Stimulated activated CD4-positive, alpha-beta T cell treated with anti-CD3 and anti-CD28 coated beads, Interleukin-4, amount 100 ng/mL, for 24 hours (primary cell): Measurements from ENCODE around the gene SLC35D2.
"Not testable (repeated sequence)": the region's sequence is repeated elsewhere in the genome, so short reads cannot be mapped to it uniquely, and the experiment has no call there.

Source experiments
- DNase-seq: peaks from one replicate; pipeline ENCODE4 v3.0.0-alpha.2; 2020

Gene SLC35D2

DNA sequence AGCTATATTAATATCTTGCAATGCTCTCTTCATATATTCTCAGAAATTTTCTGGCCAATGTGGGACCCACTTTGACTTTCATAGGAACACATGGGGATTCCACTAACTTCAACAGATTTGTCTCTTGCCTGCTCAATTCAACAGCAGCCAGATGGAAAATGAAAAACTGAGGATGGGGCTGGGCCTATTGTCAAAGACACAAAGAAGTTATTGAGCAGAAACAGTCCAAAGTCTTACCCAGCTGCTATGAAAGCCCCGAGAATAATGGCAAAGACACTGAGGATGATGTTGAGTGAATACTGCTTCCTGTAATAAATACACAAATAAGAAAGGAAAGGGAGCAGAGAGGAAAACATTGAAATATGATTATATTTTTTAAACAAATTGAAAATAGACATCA lies 32.6 kb downstream of the SLC35D2 start:
- no peak for DNase-seq

DNA sequence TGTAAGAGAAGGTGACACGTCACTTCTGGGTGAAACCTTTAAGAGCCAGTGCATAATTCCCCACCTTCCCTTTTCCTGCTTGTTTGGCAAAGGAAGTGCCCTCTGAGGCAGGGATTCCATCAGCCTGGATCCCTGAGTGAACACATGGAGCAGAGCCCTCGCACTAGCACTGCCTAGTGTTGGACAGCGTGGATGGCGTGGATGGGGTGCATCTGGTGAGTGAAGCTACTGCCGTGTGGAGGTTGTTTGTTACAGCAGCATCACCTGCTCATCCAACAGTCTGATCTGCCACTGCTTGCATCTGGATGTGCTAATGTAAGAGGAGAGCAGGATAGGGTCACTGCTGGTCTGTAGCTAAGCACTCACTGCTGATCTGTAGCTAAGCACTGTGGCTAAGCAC lies 35.2 kb downstream of the SLC35D2 start:
- no peak for DNase-seq

DNA sequence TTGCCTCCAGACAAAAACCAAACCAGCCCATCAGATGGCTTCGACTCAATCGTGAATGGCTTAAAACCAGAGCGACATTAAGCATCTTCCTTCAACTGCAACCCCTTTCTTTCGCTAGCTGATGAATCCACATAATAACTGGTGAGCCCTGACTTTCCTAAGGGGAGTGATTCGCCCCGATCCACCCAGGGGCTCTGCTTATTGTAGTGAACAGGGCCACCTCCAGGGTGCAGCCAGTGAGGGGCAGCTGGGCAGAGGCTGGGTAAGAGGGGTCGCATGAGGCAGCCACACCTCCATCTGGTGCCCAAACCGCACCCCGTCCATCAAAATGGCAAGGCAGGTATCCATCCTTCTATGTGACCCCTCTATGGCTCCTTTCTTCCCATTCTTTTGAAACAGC lies 38.0 kb downstream of the SLC35D2 start:
- DNase-seq, result no peak

DNA sequence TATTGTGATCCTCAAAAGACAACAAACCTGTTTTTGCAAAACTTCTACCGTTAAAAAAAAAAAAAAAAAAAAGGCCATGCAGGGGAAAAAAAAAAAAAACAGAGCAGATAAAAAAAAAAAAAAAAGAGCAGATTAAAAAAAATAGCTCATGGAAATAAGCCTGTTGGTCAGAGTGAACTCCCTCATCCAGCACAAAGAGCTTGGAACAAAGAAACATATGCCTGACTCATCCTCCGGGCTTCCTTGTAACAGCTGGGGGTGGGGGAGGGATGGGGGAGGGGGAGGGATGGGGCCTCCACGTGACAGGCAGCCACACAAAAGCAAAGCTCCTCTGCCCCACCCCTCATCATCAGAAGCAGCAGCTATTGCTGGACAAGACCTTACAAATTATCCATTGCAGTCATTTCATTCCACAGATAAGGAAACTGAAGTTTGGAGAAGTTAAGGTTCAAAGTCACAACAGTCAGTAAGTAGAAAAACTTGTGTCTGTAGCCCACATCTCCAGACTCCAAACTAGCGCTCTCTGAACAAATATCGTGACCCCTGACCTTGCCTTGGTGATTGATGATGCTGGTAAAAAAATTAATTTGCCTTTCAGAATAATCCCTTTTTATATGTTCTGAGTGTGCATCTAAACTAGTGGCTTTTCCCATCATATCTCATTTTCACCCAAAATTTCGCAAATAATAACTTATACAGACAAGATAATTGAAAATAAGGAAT lies 38.9 kb downstream of the SLC35D2 start:
- DNase-seq, result no peak

DNA sequence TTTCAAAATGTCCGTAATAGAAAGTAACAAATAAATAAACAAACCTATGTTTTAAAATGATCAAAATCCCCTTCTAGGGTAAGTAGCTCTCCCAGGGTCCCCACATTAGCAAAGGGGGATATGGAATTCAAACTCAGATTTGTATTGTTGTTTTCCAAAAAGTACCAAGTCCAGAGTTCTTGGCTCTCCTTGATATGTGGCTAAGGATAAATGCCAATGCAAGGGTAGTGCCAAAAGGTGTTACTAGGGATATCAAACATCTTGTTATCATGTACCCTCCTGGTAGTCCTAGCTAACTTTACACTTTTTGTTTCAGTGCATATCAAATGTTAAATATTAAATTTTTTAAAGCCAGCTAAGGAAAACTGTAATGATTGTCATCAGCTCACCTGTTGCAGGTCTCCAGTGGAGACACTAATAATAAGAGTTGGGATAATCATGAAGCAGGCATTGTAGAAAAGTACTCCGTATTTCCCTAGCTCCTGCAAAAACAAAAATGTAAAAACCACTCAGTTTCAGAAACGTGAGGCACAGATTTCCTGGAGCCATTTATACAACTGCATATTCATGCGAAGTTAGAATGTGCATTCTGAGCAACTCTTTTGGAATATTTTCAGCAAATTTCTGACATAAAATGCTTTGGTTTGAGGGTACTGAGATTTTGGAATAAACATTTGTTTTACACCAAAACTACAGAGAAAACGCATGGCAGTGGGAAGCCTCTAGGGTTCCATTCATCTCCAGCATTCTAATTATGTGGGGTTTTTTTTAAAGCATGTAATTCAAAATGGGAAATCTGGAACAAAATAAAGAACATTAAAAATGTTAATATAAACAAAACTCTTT lies 39.8 kb downstream of the SLC35D2 start:
- DNase-seq, result no peak

DNA sequence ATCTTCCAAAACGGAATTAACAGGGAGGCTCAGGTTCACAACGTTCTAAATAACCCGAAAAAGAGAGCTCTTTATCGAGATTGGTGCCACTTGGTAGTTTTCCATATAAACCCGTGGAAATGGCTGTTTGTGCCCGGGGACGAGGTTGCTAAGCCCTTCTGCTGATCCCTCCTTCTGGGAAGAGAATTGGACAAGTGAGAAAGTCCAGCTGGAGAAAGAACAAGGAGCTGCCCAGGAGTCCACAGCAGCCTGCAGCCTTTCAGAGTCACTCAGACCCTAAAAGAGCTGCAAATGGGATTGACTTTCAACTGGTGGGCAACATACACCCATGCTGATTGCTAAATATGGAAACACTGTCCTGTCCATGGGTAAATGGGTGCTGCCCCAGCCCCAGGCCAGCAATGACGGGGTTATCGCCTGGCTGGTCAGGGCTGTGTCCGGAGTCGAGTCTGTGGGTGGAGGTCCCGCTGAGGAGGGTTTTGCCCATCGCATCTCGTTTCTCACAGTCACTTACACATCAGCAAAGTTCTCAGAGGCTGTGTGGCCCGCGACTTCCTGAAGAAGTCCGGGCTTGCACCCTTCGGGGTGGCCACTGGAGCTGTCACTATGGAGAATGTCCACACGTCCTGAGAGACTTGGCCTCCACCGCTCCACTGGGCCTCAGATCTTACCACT lies 40.8 kb downstream of the SLC35D2 start:
- DNase-seq, result no peak

DNA sequence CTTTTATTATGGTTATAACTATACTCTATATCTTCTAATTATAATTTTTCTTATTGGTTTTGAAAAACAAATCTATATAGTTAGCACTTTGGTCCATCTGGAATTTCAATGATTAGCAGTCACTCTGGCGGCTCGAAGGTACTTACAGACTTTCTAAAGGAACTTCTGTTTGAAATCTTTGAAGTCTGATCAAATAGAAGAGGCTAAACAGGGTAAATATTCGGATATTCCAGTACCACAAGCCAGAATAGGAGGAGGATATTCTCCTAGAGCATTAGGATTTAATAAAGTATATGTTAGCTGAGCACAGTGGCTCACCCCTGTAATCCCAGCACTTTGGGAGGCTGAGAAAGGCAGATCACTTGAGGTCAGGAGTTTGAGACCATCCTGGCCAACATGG lies 42.8 kb downstream of the SLC35D2 start:
- no peak for DNase-seq

DNA sequence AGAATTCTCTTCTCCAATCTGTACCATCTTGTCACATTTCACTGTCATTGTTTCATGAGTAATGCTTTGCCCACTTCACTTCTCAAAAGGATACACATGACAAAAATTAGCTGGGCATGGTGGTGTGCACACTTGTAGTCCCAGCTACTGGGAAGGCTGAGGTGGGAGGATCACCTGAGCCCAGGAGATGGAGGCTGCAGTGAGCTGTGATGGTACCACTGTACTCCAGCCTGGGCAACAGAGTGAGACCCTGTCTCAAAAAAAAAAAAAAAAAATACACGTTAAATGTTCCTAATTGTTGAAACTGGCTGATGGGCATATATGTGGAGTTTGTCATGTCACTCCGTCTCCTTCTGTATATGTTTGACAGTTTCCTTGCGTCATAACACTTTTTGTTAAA lies 45.2 kb downstream of the SLC35D2 start:
- no peak for DNase-seq

DNA sequence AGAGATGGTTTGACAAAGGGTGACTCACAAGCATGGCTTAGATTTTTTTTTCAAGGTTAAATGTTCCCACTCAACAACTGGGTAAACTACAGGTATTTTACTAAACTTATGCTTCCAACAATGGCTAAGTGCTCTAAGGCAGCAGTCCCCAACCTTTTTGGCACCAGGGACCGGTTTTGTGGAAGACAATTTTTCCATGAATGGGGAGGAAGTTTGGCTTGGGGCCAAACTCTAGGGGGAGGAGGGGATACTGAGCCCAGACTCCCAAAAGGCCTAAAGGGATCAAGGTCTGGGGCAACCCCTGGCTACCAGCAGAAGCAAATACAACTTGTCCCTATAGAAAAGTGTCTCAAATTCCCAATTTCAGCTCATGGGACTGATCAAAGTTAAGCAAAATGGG lies 49.6 kb downstream of the SLC35D2 start:
- DNase-seq, result no peak

DNA sequence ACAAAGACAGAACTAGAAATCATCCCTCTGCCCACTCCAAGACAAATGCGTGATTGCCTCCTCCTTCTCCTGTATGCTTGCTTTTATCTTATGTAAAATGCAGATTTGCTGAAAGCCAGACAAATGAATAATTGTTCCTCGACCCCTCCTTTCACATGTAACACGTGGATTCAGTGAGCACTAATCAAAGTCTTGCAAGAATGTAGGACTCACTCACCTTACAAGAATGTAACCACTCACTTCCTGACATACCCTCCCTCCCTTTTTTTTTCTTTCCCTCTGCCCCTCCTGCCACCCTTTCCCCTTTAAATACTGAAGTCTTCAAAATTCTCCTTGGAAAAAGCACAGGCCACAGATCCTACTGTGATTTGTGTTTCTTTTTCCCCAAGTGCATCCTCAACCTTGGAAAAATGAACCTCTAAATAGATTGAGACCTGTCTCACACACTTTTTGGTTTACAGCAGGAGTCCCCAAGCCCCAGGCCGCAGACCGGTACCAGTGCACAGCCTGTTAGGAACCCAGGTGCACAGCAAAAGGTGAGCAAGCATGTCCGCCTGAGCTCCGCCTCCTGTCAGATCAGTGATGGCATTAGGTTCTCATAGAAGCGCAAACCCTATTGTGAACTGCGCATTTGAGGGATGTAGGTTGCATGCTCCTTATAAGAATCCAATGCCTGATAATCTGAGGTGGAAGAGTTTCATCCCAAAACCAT lies 52.1 kb downstream of the SLC35D2 start:
- DNase-seq, result no peak

DNA sequence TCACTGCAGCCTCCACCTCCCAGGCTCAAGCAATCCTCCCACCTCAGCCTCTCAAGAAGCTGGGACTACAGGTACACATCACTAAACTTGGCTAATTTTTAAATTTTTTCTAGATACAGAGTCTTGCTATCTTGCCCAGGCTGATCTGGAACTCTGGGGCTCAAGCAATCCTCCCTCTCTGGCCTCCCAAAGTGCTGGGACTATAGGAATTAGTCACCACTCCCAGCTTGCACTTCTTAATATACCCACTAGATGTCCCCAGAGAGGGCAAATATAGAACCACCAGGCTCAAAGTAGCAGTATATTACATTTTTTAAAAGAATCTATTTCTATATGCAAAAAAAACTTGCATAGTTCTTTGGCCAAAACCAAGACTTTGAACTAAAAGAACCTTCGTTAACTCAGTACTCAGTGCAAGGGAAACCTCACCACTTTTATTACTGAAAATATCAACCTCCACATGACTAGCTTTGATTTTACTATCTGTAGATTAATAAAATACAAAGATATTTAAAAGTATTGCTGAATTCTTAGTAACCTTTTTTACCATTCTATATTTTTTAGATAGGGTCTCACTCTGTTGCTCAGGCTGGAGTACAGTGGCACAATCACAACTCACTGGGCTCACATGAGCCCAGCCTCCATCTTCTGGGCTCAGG lies 55.7 kb downstream of the SLC35D2 start:
- peak; percentile 60 for DNase-seq

DNA sequence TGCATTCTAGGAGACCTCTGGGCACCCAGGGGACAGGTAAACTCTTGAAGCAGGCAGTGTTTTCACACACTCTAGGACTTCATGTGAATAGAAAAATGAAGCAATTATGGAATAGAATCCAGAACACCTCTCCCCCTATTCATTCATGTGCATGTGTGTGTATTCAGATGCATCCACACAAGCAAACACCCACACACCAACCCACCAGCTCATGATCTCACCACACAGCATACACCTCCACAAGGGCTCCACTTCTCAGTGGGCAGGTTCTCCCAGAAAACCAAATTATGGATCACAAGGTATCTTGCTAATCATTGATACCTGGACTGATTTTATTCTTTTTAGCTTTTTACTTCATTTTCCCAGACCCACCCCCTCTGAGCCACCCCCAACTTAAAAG lies 60.3 kb downstream of the SLC35D2 start:
- DNase-seq, result no peak

DNA sequence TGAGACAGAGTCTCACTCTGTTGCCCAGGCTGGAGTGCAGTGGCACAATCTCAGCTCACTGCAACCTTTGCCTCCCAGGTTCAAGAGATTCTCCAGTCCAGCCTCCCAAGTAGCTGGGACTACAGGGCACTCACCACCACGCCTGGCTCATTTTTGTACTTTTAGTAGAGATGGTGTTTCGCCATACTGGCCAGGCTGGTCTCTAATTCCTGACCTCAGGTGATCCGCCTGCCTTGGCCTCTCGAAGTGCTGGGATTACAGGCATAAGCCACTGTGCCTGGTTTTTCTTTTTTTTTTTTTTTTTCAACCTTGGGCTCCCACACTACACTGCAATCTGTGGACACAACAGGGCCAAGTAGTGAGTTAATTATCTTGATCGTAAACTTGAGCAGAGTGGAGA lies 60.8 kb downstream of the SLC35D2 start:
- DNase-seq, result not testable (repeated sequence)

DNA sequence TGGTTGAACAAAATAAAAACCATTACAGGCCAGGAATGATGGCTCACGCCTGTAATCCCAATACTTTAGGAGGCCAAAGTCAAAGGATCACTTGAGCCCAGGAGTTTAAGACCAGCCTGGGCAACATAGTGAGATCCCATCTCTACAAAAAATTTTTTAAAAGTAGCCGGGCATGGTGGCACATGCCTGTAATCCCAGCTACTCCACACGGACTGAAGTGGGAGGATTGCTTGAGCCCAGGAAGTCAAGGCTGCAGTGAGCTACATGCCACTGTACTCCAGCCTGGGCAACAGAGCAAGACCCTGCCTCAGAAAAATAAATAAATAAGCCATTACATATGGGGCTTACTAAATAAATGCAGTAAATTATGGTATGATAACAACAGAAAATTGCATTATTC lies 61.3 kb downstream of the SLC35D2 start:
- not testable (repeated sequence) for DNase-seq

DNA sequence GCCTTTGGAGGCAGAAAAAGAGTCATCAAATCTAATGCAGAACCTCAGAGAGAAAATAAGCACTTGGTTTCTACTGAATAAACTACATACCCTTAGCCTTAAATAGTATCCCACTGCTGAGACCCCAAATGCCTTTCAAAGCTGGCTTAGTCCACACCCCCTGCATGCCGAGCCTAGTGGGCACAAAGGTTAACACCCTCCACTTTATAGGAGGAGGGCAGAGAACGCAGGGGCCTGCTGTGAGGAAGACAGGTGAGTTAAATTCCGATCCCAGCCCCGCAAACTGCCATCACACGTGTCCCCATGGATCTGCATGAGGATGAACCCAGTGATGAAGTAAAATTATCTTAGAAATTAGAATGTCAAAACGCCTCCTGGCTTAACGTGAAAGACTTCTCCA lies 62.0 kb downstream of the SLC35D2 start:
- DNase-seq, result no peak

DNA sequence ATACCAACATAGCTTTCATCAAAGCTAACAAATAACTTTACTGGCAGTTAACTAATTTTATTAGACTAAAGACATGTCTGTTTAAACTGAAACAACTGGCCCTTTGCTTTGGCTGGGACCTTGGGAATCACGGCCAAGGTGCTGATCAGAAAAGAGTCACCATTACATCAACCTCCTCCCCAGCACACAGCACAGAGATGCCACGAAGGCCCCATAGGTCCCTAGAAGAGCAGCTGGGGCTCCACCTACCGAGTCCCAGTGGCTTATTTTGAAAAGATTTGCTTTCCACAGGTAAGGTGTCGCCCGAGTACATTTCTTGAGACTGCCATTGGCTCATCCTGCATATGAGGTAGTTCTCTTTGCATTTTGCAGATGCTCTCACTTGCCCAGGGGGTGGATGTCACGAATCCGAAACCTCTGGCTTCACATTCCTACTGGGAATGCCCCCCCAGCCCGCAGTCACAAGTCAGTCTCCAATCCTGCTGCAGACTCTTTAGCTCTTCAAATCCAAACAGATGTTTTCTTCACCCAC lies 62.7 kb downstream of the SLC35D2 start:
- DNase-seq, result no peak

DNA sequence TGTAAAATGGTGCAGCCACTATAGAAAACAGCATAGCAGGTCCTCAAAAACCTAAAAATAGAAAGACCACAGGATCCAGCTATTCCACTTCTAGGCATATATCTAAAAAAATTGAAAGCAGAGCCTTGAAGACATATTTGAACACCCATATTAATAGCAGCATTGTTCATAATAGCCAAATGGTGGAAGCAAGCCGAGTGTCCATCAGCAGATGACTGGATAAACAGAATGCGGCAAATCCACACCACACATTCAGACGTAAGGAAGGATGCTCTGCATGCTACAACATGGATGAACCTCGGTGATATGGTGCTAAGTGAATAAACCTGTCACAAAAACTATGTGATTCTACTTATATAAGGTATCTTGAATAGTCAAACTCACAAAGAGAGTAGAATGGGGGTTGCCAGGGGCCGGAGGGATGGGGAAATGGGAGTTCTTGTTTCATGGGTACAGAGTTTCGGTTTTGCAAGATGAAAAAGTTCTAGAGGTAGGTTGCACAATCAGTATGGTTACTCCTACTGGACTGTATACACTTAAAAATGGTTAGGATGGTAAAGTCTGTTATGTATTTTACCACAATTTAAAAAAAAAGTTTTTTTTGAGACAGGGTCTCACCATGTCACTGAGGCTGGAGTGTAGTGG lies 64.5 kb downstream of the SLC35D2 start:
- DNase-seq, result no peak

DNA sequence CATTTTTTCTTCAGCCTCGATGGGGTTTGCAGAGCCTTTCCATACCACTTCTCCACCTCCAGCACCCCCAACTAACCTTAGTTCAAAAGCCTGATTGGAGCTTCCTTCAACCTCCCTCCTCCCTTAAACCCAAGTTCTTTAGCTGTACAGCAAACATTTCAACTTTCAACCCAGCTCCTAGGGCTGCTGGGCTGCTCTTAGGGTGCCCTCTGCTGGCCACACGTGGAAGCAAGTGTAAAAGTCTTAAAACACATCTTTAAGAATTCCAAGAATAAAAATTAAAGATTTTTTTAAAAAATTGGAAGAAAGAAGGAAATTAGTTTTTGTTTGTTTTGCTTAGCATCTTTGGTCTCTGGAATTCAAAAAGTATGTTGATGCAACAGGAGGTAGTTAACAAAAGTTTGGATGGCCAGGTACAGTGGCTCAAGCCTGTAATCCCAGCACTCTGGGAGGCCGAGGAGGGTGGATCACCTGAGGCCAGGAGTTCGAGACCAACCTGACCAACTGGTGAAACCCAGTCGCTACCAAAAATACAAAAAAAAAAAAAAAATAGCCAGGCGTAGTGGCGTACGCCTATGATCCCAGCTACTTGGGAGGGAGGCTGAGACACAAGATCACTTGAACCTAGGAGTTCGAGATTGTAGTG lies 66.1 kb downstream of the SLC35D2 start:
- DNase-seq, result peak; percentile 10

DNA sequence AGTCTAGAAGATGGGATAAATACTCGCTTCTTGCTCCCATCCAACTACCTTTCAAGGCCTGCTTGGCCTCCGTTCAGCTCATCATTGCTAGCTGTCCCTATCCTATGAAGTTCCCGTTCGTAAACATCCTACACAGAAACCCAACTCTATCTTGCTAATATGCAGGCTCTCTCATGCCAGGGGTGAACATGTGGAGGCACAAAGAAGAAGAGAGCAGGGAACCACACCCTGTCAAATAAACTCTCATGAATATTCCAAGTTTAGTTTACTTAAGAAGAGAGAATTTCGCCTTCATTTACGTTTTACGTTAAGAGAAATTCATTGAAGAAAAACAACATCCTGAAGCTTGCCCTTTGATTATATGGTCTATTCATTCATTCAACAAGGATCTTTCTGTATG lies 73.7 kb downstream of the SLC35D2 start:
- DNase-seq, result no peak

DNA sequence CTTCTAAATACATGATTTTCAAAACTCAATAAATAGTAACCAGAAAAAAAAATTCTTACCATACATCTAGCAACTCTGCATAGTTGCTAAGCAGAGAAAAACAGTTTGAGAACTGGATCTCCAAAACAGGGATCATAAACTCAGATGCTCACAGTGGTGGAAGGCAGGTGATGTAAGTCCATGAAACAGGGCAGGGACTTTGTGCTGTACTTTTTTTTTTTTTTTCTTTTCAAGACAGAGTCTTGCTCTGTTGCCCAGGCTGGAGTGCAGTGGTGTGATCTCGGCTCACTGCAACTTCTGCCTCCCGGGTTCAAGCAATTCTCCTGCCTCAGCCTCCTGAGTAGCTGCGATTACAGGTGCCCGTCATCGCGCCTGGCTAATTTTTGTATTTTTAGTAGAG lies 76.6 kb downstream of the SLC35D2 start:
- DNase-seq, result not testable (repeated sequence)

DNA sequence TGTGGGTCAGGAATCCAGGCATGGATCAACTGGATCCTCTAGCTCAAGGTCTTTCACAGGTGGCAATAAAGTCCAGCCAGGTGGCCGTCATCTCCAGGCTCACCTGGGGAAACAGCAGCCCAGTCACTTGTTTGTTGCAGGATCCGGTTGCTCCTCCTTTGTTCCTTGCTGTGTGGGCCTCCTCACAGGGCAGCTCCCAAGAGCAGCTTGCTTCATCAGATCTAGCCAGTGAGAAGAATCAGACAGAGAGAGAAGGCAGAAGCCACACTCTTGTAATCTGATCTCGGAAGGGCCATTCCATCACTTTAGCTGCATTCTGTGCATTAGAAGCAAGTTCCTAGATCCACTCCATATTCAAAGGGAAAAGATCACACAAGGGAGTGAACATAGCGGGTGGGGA lies 78.3 kb downstream of the SLC35D2 start:
- DNase-seq, result no peak
